Right atrium auricular region (tissue), 2 donors: ENCODE results near the gene SGSH. TPM values are rescaled to one million over a fixed set of nuclear protein-coding genes. Genes with fewer than 3 reads are reported as not detected.
"Not testable (repeated sequence)": the region's sequence is repeated elsewhere in the genome, so short reads cannot be mapped to it uniquely, and the experiment has no call there.

Experiments
- DNase-seq: peaks from one replicate; pipeline ENCODE4 v3.0.0-alpha.2; 2019; ENCODE audit warnings: low spot score
- H3K27ac ChIP-seq, 2 donors: fragments of 200-600 bp; sonication (generic); 1 replicate in 1 of 2; 2 replicates in 1 of 2; pipeline ENCODE4 v1.5.1; 2016 to 2019
- H3K27me3 ChIP-seq, 2 donors: fragments of 200-600 bp; sonication (generic); one replicate each; pipeline versions ENCODE4 v1.5.1 to v1.6.0; 2017 to 2019
- H3K36me3 ChIP-seq: fragments of 200-600 bp; sonication (generic); one replicate; pipeline ENCODE4 v1.5.1; 2016
- H3K4me1 ChIP-seq, 2 donors: fragments of 200-600 bp; sonication (generic); one replicate each; pipeline versions ENCODE4 v1.5.1 to v1.6.0; 2017 to 2019
- H3K4me3 ChIP-seq, 2 donors: fragments of 200-600 bp; sonication (generic); 1 replicate in 1 of 2; 2 replicates in 1 of 2; pipeline ENCODE4 v1.5.1; 2017 to 2019; ENCODE audit warnings: mild to moderate bottlenecking in 1 of 2, moderate library complexity in 1 of 2
- H3K9me3 ChIP-seq, 2 donors: fragments of 200-600 bp; sonication (generic); one replicate each; pipeline ENCODE4 v1.5.1; 2019
- CTCF ChIP-seq, 2 donors: fragments of 200-600 bp; sonication (generic); IDR thresholded peaks; one replicate each; pipeline ENCODE4 v1.5.1; 2019; ENCODE audit warnings: antibody characterized with exemption in 2 of 2
- total RNA-seq, 2 donors: library from RNA; depleted of rRNA; stranded (reverse); fragments of >200 nt; gene quantifications; one replicate each; pipeline ENCODE4 v1.1.0, GENCODE V29; 2016

Gene SGSH
- total RNA-seq, 2 donors from 2014 or later: 10.6 to 13.7 TPM

GRCh38 chr17:80245566-80246265, 25.6 kb upstream of the SGSH start:
- DNase-seq: no peak
- H3K9me3 ChIP-seq: no peaks in the 10 kb centered on the region
- no peak overlapping the region for H3K4me3 ChIP-seq
- peaks cover 49% of the 10 kb centered on the region for H3K36me3 ChIP-seq
- no peaks in the 10 kb centered on the region for H3K27me3 ChIP-seq
- no peaks in the 10 kb centered on the region for H3K4me1 ChIP-seq
- H3K27ac ChIP-seq: no peak overlapping the region
- TF ChIP-seq CTCF (IDR thresholded peaks at IDR 0.05): no peak

GRCh38 chr17:80244871-80245509, 24.9 kb upstream of the SGSH start:
- DNase-seq: no peak
- no peak for TF ChIP-seq CTCF (IDR thresholded peaks at IDR 0.05)
- H3K27ac ChIP-seq: no peak overlapping the region
- H3K9me3 ChIP-seq: no peaks in the 10 kb centered on the region
- H3K36me3 ChIP-seq: peaks cover 48% of the 10 kb centered on the region
- no peaks in the 10 kb centered on the region for H3K4me1 ChIP-seq
- H3K4me3 ChIP-seq: no peak overlapping the region
- H3K27me3 ChIP-seq: no peaks in the 10 kb centered on the region

- H3K36me3 ChIP-seq: peaks cover 43% of the 10 kb centered on the region
- not testable (repeated sequence) for H3K4me3 ChIP-seq, H3K4me1 ChIP-seq, H3K27me3 ChIP-seq, H3K9me3 ChIP-seq, H3K27ac ChIP-seq, DNase-seq
Measured at GRCh38 chr17:80244448-80244847, 24.3 kb upstream of the SGSH start.

GRCh38 chr17:80243526-80244433, 23.6 kb upstream of the SGSH start:
- TF ChIP-seq CTCF (IDR thresholded peaks at IDR 0.05): no peak
- H3K27me3 ChIP-seq: no peaks in the 10 kb centered on the region
- H3K27ac ChIP-seq: no peak overlapping the region
- H3K4me1 ChIP-seq: no peaks in the 10 kb centered on the region
- no peaks in the 10 kb centered on the region for H3K9me3 ChIP-seq
- no peak overlapping the region for H3K4me3 ChIP-seq
- H3K36me3 ChIP-seq: peaks cover 40% of the 10 kb centered on the region
- DNase-seq: no peak

- Histone ChIP-seq H3K4me1 (no peaks in the 10 kb centered on the region), H3K27ac (no peak overlapping the region), H3K36me3 (peaks cover 44% of the 10 kb centered on the region), H3K4me3 (no peak overlapping the region), H3K27me3 (no peaks in the 10 kb centered on the region), H3K9me3 (no peaks in the 10 kb centered on the region)
- DNase-seq: no peak
- TF ChIP-seq CTCF (IDR thresholded peaks at IDR 0.05): no peak
Measured at GRCh38 chr17:80242505-80242904, 22.4 kb upstream of the SGSH start.

GRCh38 chr17:80237386-80237785, 17.3 kb upstream of the SGSH start:
- H3K36me3 ChIP-seq: peaks cover 37% of the 10 kb centered on the region
- no peak for DNase-seq

More at GRCh38 chr17:80237386-80237785, 17.3 kb upstream of the SGSH start:
- Histone ChIP-seq H3K4me1 (no peaks in the 10 kb centered on the region), H3K9me3 (peaks cover 5 to 21% of the 10 kb centered on the region in 2 donors), H3K27ac (no peak overlapping the region), H3K27me3 (no peaks in the 10 kb centered on the region), H3K4me3 (no peak overlapping the region)
- no peak for TF ChIP-seq CTCF (IDR thresholded peaks at IDR 0.05)
